GM12878 (cell line): ENCODE measurements around the gene RCL1. TPM values are rescaled to one million over a fixed set of nuclear protein-coding genes. Genes with fewer than 3 reads are reported as not detected.

Experiments
- ATAC-seq: fragments of 200-7000 bp; cut with Tn5 transposase; 3 replicates; pipeline ENCODE4 v1.9.1; 2020; ENCODE audit warnings: mild to moderate bottlenecking, moderate library complexity
- BruUV-seq: library from RNA; stranded (reverse); fragments of 400-500 nt; replicated peaks from 2 replicates; lab custom pipeline; 2021; lab: Mats Ljungman, UMichigan
- CTCF ChIA-PET: fragments of 300-600 bp; sonication (Branson Sonifier 250); formaldehyde crosslinking; extraction: SDS; loops from one replicate; lab custom pipeline; 2021; ENCODE audit warnings: inconsistent platforms; lab: Yijun Ruan, JAX
- POLR2A ChIA-PET: fragments of 350-600 bp; formaldehyde crosslinking; extraction: SDS; loops from one replicate; lab custom pipeline; 2021; ENCODE audit warnings: inconsistent platforms; lab: Charles Lee
- RAD21 ChIA-PET: fragments of 300-600 bp; sonication (Branson Sonifier 250); formaldehyde crosslinking; loops from one replicate; lab custom pipeline; 2023; ENCODE audit warnings: antibody characterized with exemption; ENCODE audit not compliant: unreplicated experiment; lab: Charles Lee
- SMC1A ChIA-PET: fragments of 300-600 bp; sonication (Branson Sonifier 250); formaldehyde crosslinking; loops from one replicate; lab custom pipeline; 2023; ENCODE audit not compliant: unreplicated experiment, uncharacterized antibody; lab: Charles Lee
- DNase-seq: peaks from one replicate; pipeline ENCODE4 v3.0.0-alpha.2; 2011; ENCODE audit warnings: low read depth, low spot score
- FAIRE-seq: peaks from 3 replicates; lab custom pipeline; 2011; peaks lifted over from hg19 to GRCh38; lab: Jason Lieb, UNC
- H2AFZ ChIP-seq: 2 replicates; pipeline ENCODE4 v1.6.0; 2011; ENCODE audit warnings: low read depth, low read length, control low read depth; ENCODE audit not compliant: control insufficient read depth
- H3K27ac ChIP-seq: 2 replicates; pipeline ENCODE4 v1.5.1; 2011; ENCODE audit warnings: control low read depth; ENCODE audit not compliant: control insufficient read depth, insufficient read depth
- H3K27me3 ChIP-seq, 2 experiments: replicated peaks in 1 of 2; 2 replicates each; pipeline versions ENCODE4 v1.6.0 to v1.6.1; 2011; ENCODE audit warnings: low read length in 1 of 2; ENCODE audit not compliant: control insufficient read depth in 2 of 2, insufficient read depth in 2 of 2
- H3K36me3 ChIP-seq, 2 experiments: 2 replicates each; pipeline ENCODE4 v1.5.1; 2011; ENCODE audit warnings: low read length in 1 of 2; ENCODE audit not compliant: control insufficient read depth in 2 of 2, insufficient read depth in 2 of 2
- H3K4me1 ChIP-seq: 2 replicates; pipeline ENCODE4 v1.6.1; 2011; ENCODE audit warnings: mild to moderate bottlenecking, low read length, moderate library complexity, mixed read lengths; ENCODE audit not compliant: control insufficient read depth, insufficient read depth
- H3K4me2 ChIP-seq: 2 replicates; pipeline ENCODE4 v1.6.0; 2011; ENCODE audit warnings: control low read depth; ENCODE audit not compliant: control insufficient read depth, insufficient read depth
- H3K4me3 ChIP-seq: fragments of 200-600 bp; sonication (generic); 2 replicates; pipeline ENCODE4 v1.5.1; 2016
- H3K79me2 ChIP-seq: 2 replicates; pipeline ENCODE4 v1.6.0; 2011; ENCODE audit warnings: low read length; ENCODE audit not compliant: control insufficient read depth, insufficient read depth
- H3K9ac ChIP-seq: 2 replicates; pipeline ENCODE4 v1.8.0; 2011; ENCODE audit warnings: low read length, control low read depth, mixed read lengths; ENCODE audit not compliant: control insufficient read depth, insufficient read depth
- H3K9me3 ChIP-seq: replicated peaks from 3 replicates; pipeline ENCODE4 v1.5.1; 2011; ENCODE audit warnings: mild to moderate bottlenecking, low read length; ENCODE audit not compliant: control insufficient read depth, insufficient read depth
- H4K20me1 ChIP-seq: 2 replicates; pipeline ENCODE4 v1.6.0; 2011; ENCODE audit not compliant: control insufficient read depth, insufficient read depth
- ATF7 ChIP-seq: fragments of 450-650 bp; IDR thresholded peaks from 2 replicates; pipeline ENCODE4 v1.6.1; 2016; ENCODE audit warnings: low read depth, mild to moderate bottlenecking
- BRCA1 ChIP-seq: IDR thresholded peaks from 2 replicates; pipeline ENCODE4 v1.6.1; 2011; ENCODE audit warnings: low read depth, low read length, improper control_type of control experiment
- CREM ChIP-seq: IDR thresholded peaks from 2 replicates; pipeline ENCODE4 v1.6.1; 2014; ENCODE audit warnings: antibody characterized with exemption, low read depth
- SP1 ChIP-seq: IDR thresholded peaks from one replicate; pipeline ENCODE4 v1.6.1; 2011; ENCODE audit warnings: low read depth, low read length
- SRF ChIP-seq, 2 experiments: IDR thresholded peaks; 2 replicates each; pipeline ENCODE4 v1.6.1; 2011; ENCODE audit warnings: low read depth in 2 of 2, low read length in 2 of 2, mild to moderate bottlenecking in 1 of 2, moderate library complexity in 1 of 2
- STAT3 ChIP-seq: IDR thresholded peaks from 2 replicates; pipeline ENCODE4 v1.6.1; 2011; ENCODE audit warnings: low read depth, low read length, improper control_type of control experiment
- ZBED1 ChIP-seq: IDR thresholded peaks from 2 replicates; pipeline ENCODE4 v1.6.1; 2016; ENCODE audit warnings: borderline replicate concordance
- WGBS: methylation state at CpG from one replicate; pipeline ENCODE4 v1.1.6; 2016; ENCODE audit warnings: low lambda C conversion rate; ENCODE audit not compliant: insufficient replicate concordance, insufficient coverage; ENCODE audit errors: missing lambda C conversion rate; 5-methylcytosine and 5-hydroxymethylcytosine counted together
- in situ Hi-C: fragments of 300-500 bp; cut with MboI; formaldehyde crosslinking; loops from 9 replicates; pipeline ENCODE4 v1.14.3; 2018; ENCODE audit warnings: mixed read lengths
- intact Hi-C: fragments of 100-400 bp; cut with micrococcal nuclease; formaldehyde crosslinking; loops from one replicate; pipeline ENCODE4 v1.14.2; 2022; ENCODE audit not compliant: unreplicated experiment
- polyA plus RNA-seq, 11 experiments: library from polyadenylated mRNA; depleted of rRNA in 4 of 11; unstranded in 6 of 11; stranded (reverse) in 5 of 11; fragments of >200 nt; fragmentation: Nextera tagmentation in 4 of 11; fragmentation: Illumina TruSeq in 1 of 11; extraction: Ambion mirVana in 4 of 11; extraction: Trizol in 1 of 11; gene quantifications; 1 replicate in 1 of 11; 2 replicates in 10 of 11; pipeline versions ENCODE4 v1.2.1 to v1.2.3, GENCODE V29; 2011 to 2016; ENCODE audit warnings: inconsistent platforms in 2 of 11, missing spikeins in 2 of 11, low read depth in 1 of 11
- total RNA-seq, 4 experiments: library from RNA; depleted of rRNA in 3 of 4; stranded (reverse); fragments of >200 nt in 3 of 4; fragmentation: Illumina TruSeq in 1 of 4; extraction: Trizol in 1 of 4; gene quantifications; 2 replicates each; pipeline versions ENCODE4 v1.2.1 to v1.2.3, GENCODE V29; 2013 to 2021
- TF ChIP-seq, protein P1 (sequence below): fragments of 450-650 bp; IDR thresholded peaks from 2 replicates; pipeline ENCODE4 v1.6.1; 2017; ENCODE audit warnings: mild to moderate bottlenecking, low read depth, inconsistent platforms; ENCODE audit not compliant: poor library complexity, severe bottlenecking

RCL1 gene
- total and polyA plus RNA-seq, 10 of the 15 experiments (the other 5 are each of a cell fraction or from before 2014, with no cell fraction given), result 21.1 to 46.8 (median 30.5) TPM

DNA sequence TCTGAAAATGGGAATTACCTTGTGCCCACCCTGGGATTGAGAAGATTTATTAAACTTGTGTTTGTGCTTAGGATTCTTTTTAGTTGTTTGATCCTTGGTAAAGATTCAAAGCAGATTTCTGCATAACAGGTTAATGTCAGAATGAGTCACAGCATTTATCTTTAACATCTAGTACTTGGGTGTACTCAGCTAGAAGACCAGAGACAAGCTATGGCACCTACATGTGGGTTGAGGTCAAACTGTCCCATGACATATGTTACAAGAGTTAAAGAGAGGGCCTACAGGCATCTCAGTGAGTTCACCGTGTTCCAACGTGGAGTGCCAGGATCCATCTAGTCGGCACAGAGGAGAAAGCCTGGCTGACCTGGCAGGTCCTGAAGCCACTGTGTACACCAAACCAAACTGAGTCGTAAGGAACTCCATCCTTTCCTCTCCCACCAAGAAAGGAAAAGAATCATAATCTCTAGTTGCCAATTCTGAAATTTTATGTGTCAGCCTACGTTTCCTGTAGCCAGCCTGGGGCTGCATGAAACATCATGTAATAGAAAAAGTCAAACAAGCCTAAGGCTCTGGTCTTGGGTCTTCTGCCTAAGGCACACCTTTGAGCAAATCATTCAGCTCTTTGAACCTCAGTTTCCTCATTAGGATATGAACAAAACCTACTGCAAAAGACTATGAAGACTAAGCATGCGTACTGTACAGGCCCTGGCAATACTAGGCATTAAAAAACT lies 73.7 kb downstream of the RCL1 start:
- no peak overlapping the region for H3K4me2 ChIP-seq
- H3K9ac ChIP-seq, result no peak overlapping the region
- H4K20me1 ChIP-seq, result no peaks in the 10 kb centered on the region
- DNase-seq (no peak), ATAC-seq (no peak), FAIRE-seq (no peak)
- no peaks in the 10 kb centered on the region for H3K27me3 ChIP-seq
- in situ Hi-C loops, result no loop called here
- no TSS peak for BruUV-seq
- RAD21 ChIA-PET, result no interaction called here
- H3K4me1 ChIP-seq, result no peaks in the 10 kb centered on the region
- POLR2A ChIA-PET, result interaction anchor here (0.6 to 0.7 kb wide), 3 partner anchors 41 to 442 kb away, joined by 3 to 6 read pairs (median 3); no protein-coding TSS in a partner anchor
- CTCF ChIA-PET, result interaction anchor here (1.0 to 1.3 kb wide), 2 partner anchors 11 to 108 kb away, joined by 3 read pairs; no protein-coding TSS in a partner anchor
- H2AFZ ChIP-seq, result no peak overlapping the region
- over 99% methylated on average over 6 of the region's 6 CpGs for WGBS
- no peak overlapping the region for H3K4me3 ChIP-seq
- intact Hi-C loops, result no loop called here
- no peak for TF ChIP-seq CREM
- no peak for TF ChIP-seq SP1
- TF ChIP-seq ATF7, result no peak
- TF ChIP-seq, protein P1, sequence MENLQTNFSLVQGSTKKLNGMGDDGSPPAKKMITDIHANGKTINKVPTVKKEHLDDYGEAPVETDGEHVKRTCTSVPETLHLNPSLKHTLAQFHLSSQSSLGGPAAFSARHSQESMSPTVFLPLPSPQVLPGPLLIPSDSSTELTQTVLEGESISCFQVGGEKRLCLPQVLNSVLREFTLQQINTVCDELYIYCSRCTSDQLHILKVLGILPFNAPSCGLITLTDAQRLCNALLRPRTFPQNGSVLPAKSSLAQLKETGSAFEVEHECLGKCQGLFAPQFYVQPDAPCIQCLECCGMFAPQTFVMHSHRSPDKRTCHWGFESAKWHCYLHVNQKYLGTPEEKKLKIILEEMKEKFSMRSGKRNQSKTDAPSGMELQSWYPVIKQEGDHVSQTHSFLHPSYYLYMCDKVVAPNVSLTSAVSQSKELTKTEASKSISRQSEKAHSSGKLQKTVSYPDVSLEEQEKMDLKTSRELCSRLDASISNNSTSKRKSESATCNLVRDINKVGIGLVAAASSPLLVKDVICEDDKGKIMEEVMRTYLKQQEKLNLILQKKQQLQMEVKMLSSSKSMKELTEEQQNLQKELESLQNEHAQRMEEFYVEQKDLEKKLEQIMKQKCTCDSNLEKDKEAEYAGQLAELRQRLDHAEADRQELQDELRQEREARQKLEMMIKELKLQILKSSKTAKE, result no peak
- TF ChIP-seq SRF (IDR thresholded peaks at IDR 0.05; ENCODE audit: low read depth in 2 of 2, low read length in 2 of 2), result no peak
- no peak for TF ChIP-seq BRCA1
- TF ChIP-seq ZBED1, result no peak
- TF ChIP-seq STAT3, result no peak
- H3K36me3 ChIP-seq, result peaks cover 2 to 7% of the 10 kb centered on the region in 2 experiments; a peak in 2 of 4 replicates
- SMC1A ChIA-PET, result no interaction called here
- H3K9me3 ChIP-seq, result no peaks in the 10 kb centered on the region
- H3K79me2 ChIP-seq, result no peaks in the 10 kb centered on the region
- no peak overlapping the region for H3K27ac ChIP-seq
